Measurements from ENCODE around the gene PNMA6F.
"Not testable (repeated sequence)": the region's sequence is repeated elsewhere in the genome, so short reads cannot be mapped to it uniquely, and the experiment has no call there.

DNA sequence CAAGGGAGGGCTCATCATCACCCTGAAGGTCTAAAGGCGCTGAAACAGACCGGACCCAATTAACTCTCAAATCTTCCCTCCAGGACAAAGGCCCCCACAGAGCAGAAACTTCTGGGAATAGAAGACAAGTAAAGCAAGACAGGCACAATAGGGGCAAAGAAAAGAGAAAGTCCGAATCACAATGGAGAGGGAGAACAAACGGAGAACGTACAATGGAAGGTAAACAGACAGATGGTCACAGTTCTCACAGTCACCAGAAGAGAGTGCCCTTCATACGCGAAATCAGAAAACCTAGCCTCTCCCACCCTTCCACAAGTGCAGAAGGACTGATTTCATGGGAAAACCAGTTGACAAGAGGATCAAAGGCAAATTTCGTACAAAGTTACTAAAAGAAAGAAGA is 35.9 kb downstream of the PNMA6F start:
- TF ChIP-seq, protein P1, sequence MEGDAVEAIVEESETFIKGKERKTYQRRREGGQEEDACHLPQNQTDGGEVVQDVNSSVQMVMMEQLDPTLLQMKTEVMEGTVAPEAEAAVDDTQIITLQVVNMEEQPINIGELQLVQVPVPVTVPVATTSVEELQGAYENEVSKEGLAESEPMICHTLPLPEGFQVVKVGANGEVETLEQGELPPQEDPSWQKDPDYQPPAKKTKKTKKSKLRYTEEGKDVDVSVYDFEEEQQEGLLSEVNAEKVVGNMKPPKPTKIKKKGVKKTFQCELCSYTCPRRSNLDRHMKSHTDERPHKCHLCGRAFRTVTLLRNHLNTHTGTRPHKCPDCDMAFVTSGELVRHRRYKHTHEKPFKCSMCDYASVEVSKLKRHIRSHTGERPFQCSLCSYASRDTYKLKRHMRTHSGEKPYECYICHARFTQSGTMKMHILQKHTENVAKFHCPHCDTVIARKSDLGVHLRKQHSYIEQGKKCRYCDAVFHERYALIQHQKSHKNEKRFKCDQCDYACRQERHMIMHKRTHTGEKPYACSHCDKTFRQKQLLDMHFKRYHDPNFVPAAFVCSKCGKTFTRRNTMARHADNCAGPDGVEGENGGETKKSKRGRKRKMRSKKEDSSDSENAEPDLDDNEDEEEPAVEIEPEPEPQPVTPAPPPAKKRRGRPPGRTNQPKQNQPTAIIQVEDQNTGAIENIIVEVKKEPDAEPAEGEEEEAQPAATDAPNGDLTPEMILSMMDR (IDR thresholded peaks at IDR 0.05): not testable (repeated sequence)
- TF ChIP-seq POLR2A, EP300, POLR2AphosphoS5 (IDR thresholded peaks at IDR 0.05): not testable (repeated sequence)

All from stomach (tissue), 4 donors.